Central memory CD4-positive, alpha-beta T cell (primary cell): ENCODE data around the gene RBP5.
A peak's percentile ranks its signal among the peaks of the same experiment; 100 is the strongest.

Source experiments
- DNase-seq: peaks from one replicate; pipeline ENCODE4 v3.0.0; 2022
- total RNA-seq, 3 experiments: gene quantifications; one replicate each; lab custom pipeline; 2026; lab: John Stamatoyannopoulos, UW

The RBP5 gene, protein sequence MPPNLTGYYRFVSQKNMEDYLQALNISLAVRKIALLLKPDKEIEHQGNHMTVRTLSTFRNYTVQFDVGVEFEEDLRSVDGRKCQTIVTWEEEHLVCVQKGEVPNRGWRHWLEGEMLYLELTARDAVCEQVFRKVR
- 0.07 to 1.4 (median 0.33) reads per million in 3 experiments for total RNA-seq

DNA sequence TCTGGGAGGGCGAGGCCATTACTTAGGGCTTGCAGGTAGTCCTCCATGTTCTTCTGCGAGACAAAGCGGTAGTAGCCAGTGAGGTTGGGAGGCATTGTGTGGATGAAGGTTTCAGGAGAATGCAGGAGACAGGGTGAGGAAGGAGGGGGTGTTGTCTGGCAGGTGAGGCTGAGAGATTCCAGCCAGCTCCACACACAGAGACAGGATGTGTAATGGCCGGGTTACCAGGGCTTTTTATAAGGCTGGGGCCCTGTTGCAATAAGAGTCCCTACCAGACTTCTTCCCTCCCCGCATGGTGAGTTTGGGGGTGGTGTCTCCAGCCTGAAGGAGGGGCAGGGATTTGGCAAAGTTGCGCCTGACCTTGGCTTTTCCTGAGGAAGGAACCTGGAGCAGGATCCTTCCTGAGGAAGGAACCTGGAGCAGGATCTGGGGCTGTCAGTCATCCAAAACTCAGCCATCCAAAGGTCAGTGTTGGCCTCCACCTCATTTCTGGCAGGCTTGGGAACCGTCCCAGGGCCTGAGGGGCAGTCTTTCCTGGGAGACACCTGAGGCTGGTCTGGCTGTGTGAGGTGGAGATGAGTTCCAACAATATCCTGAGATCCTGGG lies at the start of gene RBP5:
TSS of gene RBP5 (minus strand) at position 209 of the 606 bp plus-strand sequence. CDS start at position 95, 114 bp downstream.
- DNase-seq, result no peak

DNA sequence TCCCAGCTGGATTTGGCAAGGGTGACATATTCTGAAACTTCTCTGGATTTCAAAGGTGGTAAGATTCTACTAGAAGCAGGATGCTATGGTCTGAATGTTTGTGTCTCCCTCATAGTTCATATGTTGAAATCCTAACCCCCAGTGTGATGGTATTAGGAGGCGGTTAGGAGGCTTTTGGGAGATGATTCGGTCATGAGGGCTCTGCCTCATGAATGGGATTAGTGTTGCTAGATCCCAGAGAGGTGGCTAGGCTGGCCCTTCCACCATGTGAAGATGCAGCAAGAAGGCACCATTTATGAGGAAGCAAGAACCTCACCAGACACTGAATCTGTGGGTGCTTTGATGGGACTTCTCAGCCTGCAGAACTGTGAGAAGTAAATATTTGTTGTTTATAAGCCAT lies 49.8 kb upstream of the RBP5 start:
- DNase-seq, result no peak

DNA sequence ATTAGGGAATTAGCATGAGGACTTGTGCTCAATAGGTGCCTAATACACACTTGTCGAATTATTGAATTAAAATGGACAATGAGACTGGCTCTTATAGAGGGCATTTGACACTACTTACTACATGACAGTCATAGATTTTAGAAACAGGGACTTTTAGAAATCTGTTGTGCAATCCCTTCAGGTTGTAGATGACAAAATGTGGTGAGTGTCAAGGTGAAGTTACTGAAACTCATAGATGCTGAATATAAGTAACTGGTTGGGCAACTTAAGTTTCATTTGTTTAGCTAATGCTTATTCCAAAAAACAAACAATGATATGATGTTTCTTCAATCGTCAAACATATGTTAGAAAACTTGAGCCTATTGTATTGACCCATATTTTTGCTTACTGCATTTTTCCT lies 47.9 kb upstream of the RBP5 start:
- no peak for DNase-seq

DNA sequence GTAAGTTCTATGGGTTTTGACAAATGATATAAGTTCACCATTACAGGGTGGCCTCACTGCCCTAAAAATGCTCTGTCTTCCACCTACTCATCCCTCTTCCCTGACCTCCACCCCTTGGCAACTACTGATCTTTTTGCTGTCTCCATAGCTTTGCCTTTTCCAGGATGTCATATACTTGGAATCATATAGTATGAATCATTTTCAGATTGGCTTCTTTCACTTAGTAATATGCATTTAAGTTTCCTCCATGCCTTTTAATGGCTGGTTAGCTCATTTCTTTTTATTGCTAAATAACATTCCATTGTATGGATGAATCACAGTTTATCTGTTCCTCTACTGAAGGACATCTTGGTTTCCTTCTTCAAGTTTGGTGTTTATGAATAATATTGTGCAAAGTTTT lies 46.8 kb upstream of the RBP5 start:
- no peak for DNase-seq

DNA sequence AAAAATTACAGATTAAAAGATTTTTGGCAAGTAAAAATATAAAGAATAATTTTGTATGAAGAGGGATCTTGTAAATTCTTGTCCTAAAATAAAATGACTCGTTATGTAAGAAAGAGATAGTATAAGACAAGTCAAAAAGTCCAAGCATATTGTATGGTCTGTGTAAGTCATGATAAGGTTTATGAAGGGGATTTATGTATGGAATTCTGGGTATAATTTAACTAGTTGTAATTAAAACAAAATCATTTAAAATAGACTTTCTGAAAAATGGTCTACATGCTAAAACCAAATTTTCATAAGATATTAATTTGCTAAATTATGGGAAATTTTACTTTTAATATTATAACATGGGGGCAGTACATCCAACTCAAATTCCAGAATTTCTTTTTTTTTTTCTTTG lies 43.2 kb upstream of the RBP5 start:
- no peak for DNase-seq

DNA sequence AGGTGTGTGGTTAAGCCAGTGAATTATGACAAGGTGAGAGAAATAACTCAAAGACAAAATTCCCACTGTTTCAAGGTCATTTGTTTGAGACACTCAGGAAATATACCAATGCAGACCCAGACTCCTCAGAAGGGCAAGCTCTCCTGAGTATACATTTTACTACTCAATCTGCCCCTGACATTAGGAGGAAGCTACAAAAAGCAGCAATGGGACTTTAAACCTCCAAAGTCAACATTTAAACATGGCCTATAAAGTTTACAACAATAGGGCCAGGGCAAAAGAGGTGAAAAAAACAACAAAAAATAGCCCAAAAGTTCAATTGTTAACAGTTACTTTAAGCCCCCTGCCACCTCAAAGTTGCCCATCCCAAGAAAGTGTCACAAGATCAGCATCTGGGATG lies 41.3 kb upstream of the RBP5 start:
- no peak for DNase-seq

DNA sequence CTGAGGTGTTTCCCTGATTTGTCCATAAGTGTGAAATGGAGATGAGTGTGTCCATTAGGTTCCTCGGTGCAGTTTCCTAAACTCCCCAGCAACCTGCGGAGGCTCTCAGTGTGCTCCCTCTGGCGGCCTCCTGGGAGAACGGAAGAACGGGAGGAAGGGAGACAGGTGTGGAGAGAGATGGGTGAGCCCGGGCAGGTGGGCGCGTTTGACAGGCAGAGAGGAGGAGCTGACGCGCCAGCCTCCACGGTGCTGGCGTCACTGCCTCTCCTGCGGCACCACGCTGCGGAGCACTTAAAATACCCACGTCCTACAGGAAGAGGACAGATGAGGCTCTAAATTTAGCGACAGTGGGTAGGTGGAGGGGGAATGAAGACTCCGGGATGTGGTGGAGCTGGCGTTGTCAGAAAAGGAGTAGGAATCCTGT lies 34.0 kb upstream of the RBP5 start:
- peak; percentile 7 for DNase-seq

DNA sequence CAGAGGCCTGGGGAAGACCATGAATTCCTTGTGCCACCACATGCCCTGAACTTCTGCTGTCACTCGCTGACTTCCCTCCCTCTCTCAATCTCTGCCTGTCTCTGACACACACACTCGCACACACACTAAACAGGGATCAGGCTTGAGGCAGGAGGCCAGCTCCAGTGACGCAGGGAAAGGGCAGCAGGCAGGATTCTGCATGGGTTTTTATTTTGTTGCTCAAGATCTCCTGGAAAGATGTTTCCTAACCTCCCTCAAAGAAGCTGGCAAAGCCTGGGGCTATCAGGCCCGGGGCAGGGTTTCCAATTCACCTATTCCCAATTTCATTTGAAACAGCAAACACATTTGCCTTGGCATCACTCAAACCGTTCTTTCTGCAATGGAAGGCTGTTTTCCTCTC lies 33.1 kb upstream of the RBP5 start:
- DNase-seq, result no peak

DNA sequence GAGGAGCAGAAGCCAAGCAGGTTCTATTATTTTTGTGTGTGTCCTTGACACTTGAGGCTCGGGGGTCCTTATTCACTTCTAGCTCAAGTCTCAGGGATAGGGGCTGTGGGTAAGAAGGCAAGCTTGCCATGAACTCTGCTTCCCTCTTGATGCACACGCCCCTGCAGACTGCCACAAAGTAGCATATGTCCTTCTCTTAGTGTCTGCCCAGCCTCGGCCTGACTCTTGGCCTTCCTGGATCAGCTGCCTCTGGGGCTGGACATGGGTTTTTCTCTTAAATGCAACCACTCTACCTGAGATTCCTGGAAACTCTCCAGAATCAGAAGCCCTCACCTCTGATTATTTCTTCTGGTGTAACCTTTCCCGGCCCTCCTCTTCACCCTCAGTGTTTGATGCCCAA lies 32.6 kb upstream of the RBP5 start:
- DNase-seq, result no peak

DNA sequence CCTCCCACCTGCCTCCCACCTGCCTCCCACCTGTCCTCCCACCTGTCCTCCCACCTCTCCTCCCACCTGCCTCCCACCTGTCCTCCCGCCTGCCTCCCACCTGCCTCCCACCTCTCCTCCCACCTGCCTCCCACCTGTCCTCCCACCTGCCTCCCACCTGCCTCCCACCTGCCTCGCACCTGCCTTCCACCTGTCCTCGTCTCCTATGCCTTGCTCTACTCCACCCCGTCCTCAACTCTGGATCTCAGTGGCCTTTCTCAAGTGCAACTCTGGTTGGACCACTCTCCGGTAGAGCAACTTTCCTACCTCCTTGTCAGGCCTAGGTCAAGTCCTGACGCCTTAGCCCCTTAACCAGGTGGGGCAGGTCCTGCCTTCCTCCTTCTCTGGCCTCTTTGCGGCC lies 31.5 kb upstream of the RBP5 start:
- no peak for DNase-seq

DNA sequence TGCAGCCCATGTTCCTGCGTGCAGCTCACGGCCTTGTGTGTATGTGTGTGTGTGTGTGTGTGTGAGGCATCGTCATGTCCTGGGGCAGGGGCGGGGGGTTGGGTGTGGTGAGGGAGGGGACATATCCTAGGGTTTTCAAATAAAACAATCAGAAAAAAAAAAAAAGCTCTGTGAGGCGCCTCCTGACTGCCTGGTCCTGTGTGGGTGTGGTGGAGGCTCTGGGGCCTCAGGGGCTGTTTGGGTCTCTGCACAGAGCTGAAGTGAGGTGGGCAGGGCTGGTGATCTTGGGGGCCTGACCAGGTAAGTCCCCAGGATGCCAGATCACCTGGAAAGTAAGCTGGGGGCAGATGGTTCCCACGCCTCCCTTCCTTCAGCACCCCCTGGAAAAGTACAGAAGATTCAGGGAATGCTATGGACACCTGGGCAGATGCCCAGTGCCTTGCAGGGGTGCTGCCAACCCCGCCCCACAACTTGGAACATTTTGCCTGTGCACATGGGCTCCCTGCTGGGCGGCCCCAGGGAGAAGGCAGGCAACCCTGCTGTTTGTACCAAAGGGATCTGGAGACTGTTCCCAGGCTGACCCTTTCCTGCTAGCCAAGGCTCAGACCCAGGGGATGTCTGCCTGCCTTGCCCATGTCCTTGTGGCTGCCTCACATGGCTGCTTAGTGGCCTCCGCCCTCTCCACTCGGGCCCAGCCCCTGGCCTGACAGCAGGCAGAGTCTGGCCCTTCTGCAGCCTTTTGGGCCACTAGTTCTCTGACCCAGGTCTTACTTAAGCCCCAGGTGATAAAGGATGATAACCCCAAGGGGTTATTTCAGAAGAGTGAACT lies 30.3 kb upstream of the RBP5 start:
- DNase-seq, result no peak

DNA sequence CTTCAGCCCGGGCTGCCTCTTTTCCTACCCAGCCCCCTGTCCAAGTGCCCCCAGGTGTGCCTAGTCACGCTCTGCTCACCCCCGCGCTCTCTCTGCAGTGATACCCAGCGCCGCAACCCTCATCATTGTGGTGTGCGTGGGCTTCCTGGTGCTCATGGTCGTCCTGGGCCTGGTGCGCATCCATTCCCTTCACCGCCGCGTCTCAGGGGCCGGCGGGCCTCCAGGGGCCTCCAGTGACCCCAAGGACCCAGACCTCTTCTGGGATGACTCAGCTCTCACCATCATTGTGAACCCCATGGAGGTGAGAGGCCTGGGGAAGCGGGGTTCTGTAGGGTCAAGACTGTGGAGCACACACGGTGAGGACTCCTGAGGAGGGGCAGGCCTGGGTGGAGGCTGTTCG lies 28.7 kb upstream of the RBP5 start:
- no peak for DNase-seq

DNA sequence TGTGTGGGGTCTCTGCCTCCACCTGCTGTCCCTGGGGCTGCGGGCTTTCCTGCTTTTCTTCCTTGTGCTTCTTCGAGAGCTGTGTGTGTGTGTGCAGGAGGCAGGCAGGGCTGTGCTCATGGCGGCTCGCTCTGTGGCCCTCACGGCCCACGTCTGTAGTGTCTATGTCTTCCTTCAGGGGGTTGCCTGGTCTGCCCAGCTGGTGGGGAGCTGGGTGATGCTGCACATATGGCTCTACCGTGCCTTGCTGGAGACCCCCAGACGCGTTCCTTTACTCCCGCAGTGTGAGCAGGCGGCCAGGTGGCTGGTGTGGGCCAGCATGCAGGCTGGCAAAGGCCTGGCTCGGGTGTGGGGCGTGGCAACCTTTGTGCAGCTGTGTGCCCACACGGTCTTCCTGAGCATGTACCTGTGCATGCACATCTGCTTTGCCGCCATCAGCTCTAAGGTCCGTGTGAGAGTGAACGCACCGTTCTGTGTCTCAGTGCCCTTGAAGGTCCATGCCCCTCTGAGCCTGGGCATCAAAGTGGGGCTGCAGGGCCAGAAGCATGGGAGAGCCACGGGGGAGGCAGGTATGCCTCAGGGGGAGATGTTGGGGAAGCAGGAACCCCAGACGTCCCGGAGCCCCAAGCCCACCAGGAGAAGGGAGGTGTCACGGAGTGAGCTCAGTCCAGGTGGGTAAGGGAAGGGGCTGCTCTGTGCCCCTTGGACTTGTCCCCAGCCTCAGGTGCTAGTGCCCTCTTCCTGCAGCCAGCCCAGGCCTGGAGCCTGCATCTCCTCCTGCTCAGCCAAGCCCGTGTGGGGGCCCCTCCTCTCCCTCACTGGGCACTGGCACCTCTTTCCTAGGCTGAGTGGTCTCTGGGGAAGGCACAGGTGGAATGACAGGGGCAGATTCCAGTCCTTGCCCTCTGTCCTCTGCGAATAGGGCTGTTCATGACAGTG lies 27.8 kb upstream of the RBP5 start:
- no peak for DNase-seq

DNA sequence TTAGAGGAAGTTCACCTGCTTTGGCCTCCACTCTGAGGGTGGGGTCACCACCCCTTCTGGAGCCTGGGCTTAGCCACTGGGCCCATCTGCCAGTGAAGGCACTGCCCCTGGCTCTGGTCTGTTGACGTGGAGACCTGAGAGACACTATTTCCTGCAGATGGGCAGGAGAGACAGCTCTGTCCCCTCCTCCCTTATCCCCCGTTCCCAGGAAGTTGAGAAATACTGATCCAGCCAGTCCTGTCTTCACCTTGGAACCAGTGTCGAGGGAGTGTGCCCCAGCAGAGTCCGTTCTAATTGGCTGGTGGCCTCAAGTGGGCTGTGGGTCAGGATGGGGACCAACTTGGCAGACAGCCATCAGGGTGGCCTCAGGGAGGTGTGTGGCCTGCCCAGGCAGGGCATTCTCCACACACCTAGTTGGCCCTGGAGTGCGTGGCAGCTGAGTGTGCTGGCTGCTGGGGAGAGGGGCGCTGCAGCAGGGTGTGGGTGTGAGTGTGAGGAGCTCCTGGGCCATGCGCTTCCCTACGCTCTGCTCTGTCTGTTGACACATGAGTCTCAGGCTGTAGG lies 26.9 kb upstream of the RBP5 start:
- no peak for DNase-seq

DNA sequence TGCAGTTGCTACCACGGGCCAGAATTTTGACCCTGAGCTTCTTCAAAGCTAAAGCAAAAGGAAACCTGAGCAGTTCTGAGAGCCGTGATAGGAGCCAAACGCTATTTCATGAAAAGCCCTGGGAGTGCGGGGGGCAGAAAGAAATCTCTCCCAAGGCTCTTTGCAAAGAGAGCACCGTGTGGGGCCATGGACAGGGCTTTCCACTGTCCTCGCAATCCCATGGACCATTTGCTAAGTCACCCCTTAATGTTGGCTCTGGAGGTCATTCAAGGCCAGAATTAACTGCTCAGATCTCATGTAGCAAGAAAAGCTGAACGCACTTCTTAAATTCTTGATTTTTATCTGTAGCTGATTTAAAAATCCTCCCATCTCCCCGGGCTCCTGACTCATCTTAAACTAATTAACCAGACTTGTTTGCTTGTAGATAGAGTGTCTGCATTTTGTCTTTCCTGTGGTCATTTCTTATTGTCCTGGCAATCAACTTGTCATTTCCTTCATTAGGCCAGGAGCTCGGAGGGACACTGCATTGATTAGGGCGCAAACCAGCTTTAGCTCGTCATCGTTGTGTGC lies 26.3 kb upstream of the RBP5 start:
- no peak for DNase-seq

DNA sequence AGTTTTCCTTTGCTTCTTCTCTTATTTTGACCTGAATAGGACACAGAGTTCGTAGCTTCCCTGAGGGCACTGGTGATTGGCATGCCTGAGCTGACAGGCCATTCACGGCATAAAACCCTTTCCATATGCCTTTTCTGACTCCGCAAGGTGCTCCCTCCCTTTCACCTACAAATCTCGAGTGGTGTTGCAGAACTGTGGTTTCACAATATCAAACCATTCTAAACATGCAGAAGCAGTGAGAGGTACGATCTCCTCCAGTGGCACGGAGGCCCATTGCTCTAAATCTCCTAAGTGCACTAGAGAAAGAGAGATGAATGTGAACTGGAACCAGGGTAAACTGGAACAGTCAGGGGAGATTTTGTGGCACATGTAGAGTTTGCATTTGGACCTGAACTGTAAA lies 25.4 kb upstream of the RBP5 start:
- no peak for DNase-seq

DNA sequence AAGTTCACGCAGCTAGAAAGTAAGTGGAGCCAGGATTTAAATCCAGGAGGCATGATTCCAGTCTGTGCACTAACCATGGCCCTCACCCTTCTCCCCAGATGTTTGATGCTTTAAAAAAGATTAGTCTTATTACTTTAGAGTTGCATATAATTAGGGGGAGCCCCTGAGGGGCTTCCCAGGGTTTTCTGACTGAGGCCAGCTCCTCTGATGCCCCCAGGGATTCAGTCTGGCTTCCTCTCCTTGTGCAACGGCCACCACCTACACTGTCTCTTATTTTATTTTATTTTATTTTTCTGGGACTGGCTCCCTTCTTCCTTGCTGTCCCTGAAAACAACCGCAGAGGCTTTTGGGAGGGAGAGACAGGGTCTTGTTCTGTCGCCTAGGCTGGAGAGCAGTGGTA lies 24.1 kb upstream of the RBP5 start:
- DNase-seq, result no peak

DNA sequence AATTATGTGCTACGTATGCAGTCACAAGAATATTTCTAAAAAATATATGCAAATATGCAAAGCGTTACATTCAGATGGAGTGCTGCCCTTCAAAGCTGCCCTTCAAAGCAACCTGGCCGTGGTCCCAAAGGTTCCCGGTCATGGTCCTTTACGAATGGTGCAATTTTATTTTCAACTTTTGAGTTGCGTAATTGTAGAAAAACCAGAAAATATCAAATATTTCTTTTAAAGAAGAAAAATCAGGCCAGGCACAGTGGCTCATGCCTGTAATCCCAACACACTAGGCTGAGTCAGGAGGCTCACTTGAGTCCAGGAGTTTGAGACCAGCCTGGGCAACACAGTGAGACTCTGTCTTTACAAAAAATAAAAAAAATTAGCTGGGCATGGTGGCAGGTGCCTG lies 22.8 kb upstream of the RBP5 start:
- DNase-seq, result no peak

DNA sequence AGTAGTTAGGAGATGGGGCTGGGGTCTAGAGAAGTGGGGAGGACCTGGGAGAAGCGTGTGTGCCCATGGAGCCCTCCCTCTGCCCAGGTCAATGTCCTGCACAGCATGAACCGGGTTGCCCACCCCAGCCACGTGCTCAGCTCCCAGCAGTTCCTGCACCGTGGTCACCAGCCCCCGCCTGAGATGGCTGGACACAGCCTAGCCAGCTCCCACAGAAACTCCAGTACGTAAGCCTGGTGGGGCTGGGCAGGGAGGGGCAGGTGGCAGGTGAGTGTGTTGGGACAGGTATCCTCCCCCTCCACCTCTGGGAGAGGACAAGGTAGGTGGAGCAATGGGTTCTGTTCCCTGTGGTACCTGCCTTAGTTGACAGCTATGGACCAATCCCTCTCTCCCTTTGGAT lies 22.2 kb upstream of the RBP5 start:
- DNase-seq, result no peak

DNA sequence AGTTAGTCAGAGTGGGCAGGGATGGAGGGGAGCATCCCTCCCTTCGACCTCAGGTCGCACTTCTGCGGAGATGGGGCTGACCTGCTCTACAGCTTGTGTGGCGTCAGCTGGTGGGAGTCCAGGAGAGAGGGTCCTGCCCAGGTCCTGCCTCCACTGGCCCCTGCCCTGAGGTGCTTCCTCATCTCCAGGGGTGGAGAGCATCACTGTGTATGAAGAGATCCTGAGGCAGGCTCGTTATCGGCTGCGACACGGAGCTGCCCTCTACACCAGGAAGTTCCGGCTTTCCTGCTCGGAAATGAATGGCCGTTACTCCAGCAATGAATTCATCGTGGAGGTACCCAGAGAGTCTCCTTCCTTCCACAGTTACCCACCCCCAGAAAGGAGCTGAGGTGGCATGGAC lies 21.7 kb upstream of the RBP5 start:
- no peak for DNase-seq

DNA sequence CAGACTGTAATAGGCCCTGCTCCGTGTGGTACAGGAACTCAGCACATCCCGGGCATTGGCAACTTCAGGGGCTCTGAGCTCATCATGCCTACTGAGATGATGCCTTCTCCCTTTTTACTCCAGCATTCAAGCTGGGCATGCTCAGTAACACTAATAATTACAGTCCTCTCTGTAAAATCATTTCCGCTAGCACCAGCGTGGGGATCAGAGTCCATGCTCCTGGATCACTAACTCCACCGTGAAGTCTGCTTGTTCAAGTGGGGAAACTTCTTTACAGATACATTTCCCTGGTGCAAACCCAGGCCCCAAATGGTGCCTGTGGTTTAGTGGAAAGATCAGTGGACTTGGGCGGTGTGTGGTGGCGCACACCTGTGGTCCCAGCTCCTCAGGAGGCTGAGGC lies 18.2 kb upstream of the RBP5 start:
- DNase-seq, result no peak

DNA sequence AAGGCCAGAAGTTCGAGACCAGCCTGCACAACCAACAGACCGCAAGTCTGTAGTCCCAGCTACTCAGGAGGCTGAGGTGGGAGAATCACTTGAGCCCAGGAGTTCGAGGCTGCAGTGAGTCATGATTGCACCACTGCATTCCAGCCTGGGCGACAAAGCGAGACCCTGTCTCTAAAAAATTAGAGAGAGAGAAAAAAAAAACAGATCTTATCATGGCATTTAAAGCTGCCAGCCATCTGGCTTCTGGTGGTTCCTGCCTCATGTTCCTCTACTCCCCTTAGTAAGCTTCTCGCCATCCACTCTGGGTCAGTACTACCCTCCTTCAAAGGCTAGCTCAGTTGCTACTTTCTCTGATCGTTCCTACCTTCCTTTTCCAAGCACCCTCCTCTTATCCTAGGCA lies 17.5 kb upstream of the RBP5 start:
- no peak for DNase-seq
